NCI-H2196 (cell line): ENCODE results near the gene ATPAF2.

Experiments
- DNase-seq: peaks from one replicate; lab custom pipeline; 2025; ENCODE audit not compliant: unreplicated experiment; lab: John Stamatoyannopoulos, UW

ATPAF2 gene

GRCh38 chr17:17987901-17988300, 51.1 kb downstream of the ATPAF2 start:
- DNase-seq = no peak

- DNase-seq = no peak
Observed at GRCh38 chr17:17987187-17987896, 51.6 kb downstream of the ATPAF2 start.

GRCh38 chr17:17985555-17985954, 53.4 kb downstream of the ATPAF2 start:
- DNase-seq = no peak

GRCh38 chr17:17985153-17985552, 53.8 kb downstream of the ATPAF2 start:
- DNase-seq = no peak

GRCh38 chr17:17983776-17984175, 55.2 kb downstream of the ATPAF2 start:
- no peak for DNase-seq

GRCh38 chr17:17983376-17983775, 55.6 kb downstream of the ATPAF2 start:
- no peak for DNase-seq

- DNase-seq = no peak
Observed at GRCh38 chr17:17982801-17983200, 56.2 kb downstream of the ATPAF2 start.

GRCh38 chr17:17981330-17981729, 57.6 kb downstream of the ATPAF2 start:
- DNase-seq = no peak

- DNase-seq = no peak
Observed at GRCh38 chr17:17979778-17980177, 59.2 kb downstream of the ATPAF2 start.

- no peak for DNase-seq
Observed at GRCh38 chr17:17978481-17979424, 60.2 kb downstream of the ATPAF2 start.

GRCh38 chr17:17976931-17977570, 61.9 kb downstream of the ATPAF2 start:
- no peak for DNase-seq

GRCh38 chr17:17975436-17975835, 63.5 kb downstream of the ATPAF2 start:
- no peak for DNase-seq

GRCh38 chr17:17972952-17973254, 66.1 kb downstream of the ATPAF2 start:
- no peak for DNase-seq

GRCh38 chr17:17972126-17972951, 66.6 kb downstream of the ATPAF2 start, which contains the start of the genes DRC3 and TOM1L2:
Gene DRC3, plus strand, starts transcription at chr17:17972862. Its CDS starts 4,737 bp downstream, at chr17:17977599.
Gene TOM1L2, minus strand, starts transcription at chr17:17972400. Its CDS starts 87 bp downstream, at chr17:17972313.
- DNase-seq = peak; percentile 93

GRCh38 chr17:17971431-17972125, 67.4 kb downstream of the ATPAF2 start:
- no peak for DNase-seq

- DNase-seq = no peak
Observed at GRCh38 chr17:17970699-17971430, 68.1 kb downstream of the ATPAF2 start.
